K562 (cell line): ENCODE data around the gene ZDHHC11B. TPM values are rescaled to one million over a fixed set of nuclear protein-coding genes. Genes with fewer than 3 reads are reported as not detected.
"Not testable (repeated sequence)": the region's sequence is repeated elsewhere in the genome, so short reads cannot be mapped to it uniquely, and the experiment has no call there.

ENCODE experiments used
- ATAC-seq: fragments of 200-7000 bp; cut with Tn5 transposase; 3 replicates; pipeline ENCODE4 v1.9.1; 2020; ENCODE audit warnings: moderate library complexity
- BruUV-seq: library from RNA; stranded (reverse); fragments of 400-500 nt; replicated peaks from 2 replicates; lab custom pipeline; 2021; lab: Mats Ljungman, UMichigan
- CTCF ChIA-PET: fragments of 300-600 bp; formaldehyde crosslinking; extraction: SDS; loops from one replicate; lab custom pipeline; 2021; ENCODE audit warnings: low intra/inter-chr PET ratio; lab: Yijun Ruan, JAX
- POLR2A ChIA-PET: fragments of 300-600, 350-650 bp; sonication (Branson Sonifier 250); formaldehyde crosslinking; extraction: SDS; loops from one replicate; lab custom pipeline; 2021; ENCODE audit warnings: antibody characterized with exemption, inconsistent platforms; lab: Yijun Ruan, JAX
- DNase-seq, 4 experiments: peaks; one replicate each; pipeline versions ENCODE4 v3.0.0 to v3.0.0-alpha.2; 2011 to 2018; ENCODE audit warnings: low spot score in 3 of 4, mixed read lengths in 3 of 4; ENCODE audit errors: extremely low read depth in 1 of 4
- FAIRE-seq: peaks from 2 replicates; lab custom pipeline; 2011; peaks lifted over from hg19 to GRCh38; lab: Jason Lieb, UNC
- H2AFZ ChIP-seq: 2 replicates; pipeline ENCODE4 v1.6.0; 2011; ENCODE audit warnings: low read depth, low read length, control low read depth, inconsistent platforms
- H3K27ac ChIP-seq: fragments of 200-600 bp; 3 replicates; pipeline ENCODE4 v1.8.0; 2011; ENCODE audit warnings: low read depth, mild to moderate bottlenecking, control low read depth, inconsistent platforms, low read length, moderate library complexity, mixed read lengths; ENCODE audit errors: extremely low read depth
- H3K27me3 ChIP-seq, 2 experiments: fragments of 300-600 bp in 1 of 2; 2 replicates in 1 of 2; 3 replicates in 1 of 2; pipeline versions ENCODE4 v1.6.0 to v1.8.0; 2011; ENCODE audit warnings: inconsistent platforms in 2 of 2, low read length in 2 of 2, mild to moderate bottlenecking in 1 of 2, mixed read lengths in 1 of 2, moderate library complexity in 1 of 2; ENCODE audit not compliant: control insufficient read depth in 2 of 2, insufficient read depth in 2 of 2
- H3K36me3 ChIP-seq: fragments of 300-600 bp; 3 replicates; pipeline ENCODE4 v1.8.0; 2011; ENCODE audit warnings: mild to moderate bottlenecking, low read length, inconsistent platforms; ENCODE audit not compliant: control insufficient read depth, insufficient read depth
- H3K4me1 ChIP-seq, 2 experiments: fragments of 200-600 bp in 1 of 2; replicated peaks in 1 of 2; 2 replicates in 1 of 2; 3 replicates in 1 of 2; pipeline versions ENCODE4 v1.5.1 to v1.8.0; 2011; ENCODE audit warnings: inconsistent platforms in 2 of 2, low read length in 2 of 2, mild to moderate bottlenecking in 1 of 2, mixed read lengths in 1 of 2, moderate library complexity in 1 of 2; ENCODE audit not compliant: control insufficient read depth in 2 of 2, insufficient read depth in 2 of 2
- H3K4me2 ChIP-seq: 2 replicates; pipeline ENCODE4 v1.6.1; 2011; ENCODE audit warnings: low read length, control low read depth, inconsistent platforms, mixed read lengths; ENCODE audit not compliant: insufficient read depth
- H3K4me3 ChIP-seq: fragments of 200-600 bp; sonication (generic), shearing (Covaris generic); 2 replicates; pipeline ENCODE4 v1.5.1; 2016; ENCODE audit warnings: control low read depth, inconsistent platforms
- H3K79me2 ChIP-seq: fragments of 200-600 bp; 3 replicates; pipeline ENCODE4 v1.8.0; 2011; ENCODE audit warnings: low read length, inconsistent platforms; ENCODE audit not compliant: control insufficient read depth, insufficient read depth
- H3K9ac ChIP-seq, 2 experiments: 2 replicates each; pipeline versions ENCODE4 v1.6.0 to v1.6.1; 2011; ENCODE audit warnings: low read depth in 2 of 2, low read length in 2 of 2, control low read depth in 1 of 2, inconsistent platforms in 1 of 2, mild to moderate bottlenecking in 1 of 2, mixed read lengths in 1 of 2; ENCODE audit not compliant: insufficient read depth in 1 of 2
- H3K9me1 ChIP-seq: one replicate; pipeline ENCODE4 v1.6.0; 2011; ENCODE audit warnings: inconsistent platforms, mild to moderate bottlenecking, low read length, moderate library complexity; ENCODE audit not compliant: control insufficient read depth, insufficient read depth
- H3K9me3 ChIP-seq: replicated peaks from 2 replicates; pipeline ENCODE4 v1.5.1; 2011; ENCODE audit warnings: low read depth, low read length, inconsistent platforms; ENCODE audit not compliant: control insufficient read depth, insufficient read depth
- H4K20me1 ChIP-seq: replicated peaks from 2 replicates; pipeline ENCODE4 v1.6.1; 2011; ENCODE audit warnings: low read length, inconsistent platforms, mixed read lengths; ENCODE audit not compliant: control insufficient read depth, insufficient read depth
- CTBP1 ChIP-seq: fragments of 450-650 bp; IDR thresholded peaks from 2 replicates; pipeline ENCODE4 v1.6.1; 2016; ENCODE audit warnings: borderline replicate concordance
- CXXC5 ChIP-seq: fragments of 250-450 bp; sonication (Bioruptor Pico); IDR thresholded peaks from 2 replicates; pipeline ENCODE4 v1.8.0; 2022; ENCODE audit warnings: inconsistent platforms, mild to moderate bottlenecking, moderate library complexity
- E2F6 ChIP-seq, 2 experiments: IDR thresholded peaks; 2 replicates each; pipeline ENCODE4 v1.6.1; 2011; ENCODE audit warnings: borderline replicate concordance in 1 of 2, control low read depth in 1 of 2, low read depth in 1 of 2, low read length in 1 of 2, mild to moderate bottlenecking in 1 of 2, mixed read lengths in 1 of 2, moderate library complexity in 1 of 2; ENCODE audit not compliant: insufficient read depth in 1 of 2, insufficient read length in 1 of 2, poor library complexity in 1 of 2, severe bottlenecking in 1 of 2; ENCODE audit errors: extremely low read depth in 1 of 2
- MAZ ChIP-seq, 2 experiments: fragments of 450-650 bp in 1 of 2; sonication (generic) in 1 of 2; formaldehyde crosslinking; IDR thresholded peaks in 1 of 2; conservative IDR thresholded peaks in 1 of 2; 2 replicates each; pipeline versions ENCODE4 v1.4.0 to v1.5.0; 2020; ENCODE audit warnings: mild to moderate bottlenecking in 1 of 2, missing genetic modification reagents in 1 of 2
- POLR2G ChIP-seq: fragments of 200-400 bp; formaldehyde crosslinking; IDR thresholded peaks from 2 replicates; pipeline ENCODE4 v1.6.1; 2017; ENCODE audit warnings: low read depth, mild to moderate bottlenecking, antibody characterized with exemption, low read length, moderate library complexity
- VEZF1 ChIP-seq: fragments of 200-800 bp; sonication (Bioruptor generic); IDR thresholded peaks from 2 replicates; pipeline ENCODE4 v1.6.1; 2017; ENCODE audit warnings: missing genetic modification characterization, missing compliant biosample characterization
- WGBS: fragments of 100-300 bp; shearing (Covaris generic); methylation state at CpG from one replicate; pipeline ENCODE4 v1.1.6; 2016; ENCODE audit warnings: low coverage, mixed read lengths; ENCODE audit not compliant: insufficient coverage; ENCODE audit errors: missing lambda C conversion rate; 5-methylcytosine and 5-hydroxymethylcytosine counted together
- in situ Hi-C: fragments of 300-500 bp; cut with MboI; formaldehyde crosslinking; loops from 4 replicates; pipeline ENCODE4 v1.15.0; 2018; ENCODE audit warnings: inconsistent platforms, mixed read lengths
- intact Hi-C: fragments of 100-400 bp; cut with micrococcal nuclease; formaldehyde crosslinking; loops from 2 replicates; pipeline ENCODE4 v1.14.2; 2022
- polyA plus RNA-seq, 8 experiments: library from polyadenylated mRNA; depleted of rRNA in 4 of 8; stranded (reverse) in 5 of 8; unstranded in 3 of 8; fragments of >200 nt; fragmentation: Nextera tagmentation in 2 of 8; fragmentation: Illumina TruSeq in 1 of 8; extraction: Ambion mirVana in 2 of 8; extraction: Trizol in 1 of 8; gene quantifications; 2 replicates each; pipeline versions ENCODE4 v1.2.1 to v1.2.3, GENCODE V29; 2011 to 2014; ENCODE audit warnings: inconsistent platforms in 1 of 8, missing spikeins in 1 of 8
- total RNA-seq, 7 experiments: library from RNA; depleted of rRNA in 6 of 7; stranded (reverse); fragments of >200 nt in 6 of 7; fragmentation: Illumina TruSeq in 2 of 7; extraction: Trizol in 2 of 7; gene quantifications; 2 replicates each; pipeline versions ENCODE4 v1.2.1 to v1.2.3, GENCODE V29; 2011 to 2021; ENCODE audit warnings: low replicate concordance in 1 of 7

ZDHHC11B gene
- total and polyA plus RNA-seq, 9 of the 15 experiments (the other 6 are each of a cell fraction or from before 2014, with no cell fraction given) = 0.03 to 0.23 (median 0.15) TPM; not detected in 3

- intact Hi-C loops, H4K20me1 ChIP-seq, H3K27me3 ChIP-seq, BruUV-seq, in situ Hi-C loops, CTCF ChIA-PET, FAIRE-seq, H3K79me2 ChIP-seq, H3K9me1 ChIP-seq: not testable (repeated sequence)
- WGBS = 2% methylated on average over 18 of the region's 109 CpGs
- peak within 1 kb of the TSS; percentile 59; the same call in 1 of the 2 replicates for H2AFZ ChIP-seq
- H3K9ac ChIP-seq = peak within 1 kb of the TSS in 1 of 2 experiments; percentile 78; a peak in 1 of 4 replicates
- H3K4me2 ChIP-seq = peak within 1 kb of the TSS; percentile 49
- H3K4me1 ChIP-seq = peaks cover 0 to 19% of the 10 kb centered on the region in 2 experiments; a peak in 2 of 5 replicates
- peak; percentile 88 to 98 (median 96) for DNase-seq
- H3K4me3 ChIP-seq = peak within 1 kb of the TSS; percentile 36
- TF ChIP-seq CTBP1 (0 out of 2 replicates have a peak, but pooled peaks have one; percentile 39), VEZF1 (CRISPR knock-in tag) (peak; percentile 82), CXXC5 (CRISPR knock-in tag) (0 out of 2 replicates have a peak, but pooled peaks have one; percentile 24), E2F6 (IDR thresholded peaks at IDR 0.05; ENCODE audit: borderline replicate concordance in 1 of 2, extremely low read depth in 1 of 2, insufficient read depth in 1 of 2, insufficient read length in 1 of 2, low read depth in 1 of 2, low read length in 1 of 2, poor library complexity in 1 of 2, severe bottlenecking in 1 of 2) (peak in 1 of 2 experiments; percentile 25), POLR2G (0 out of 2 replicates have a peak, but pooled peaks have one; percentile 44), MAZ (CRISPR knock-in tag; conservative IDR thresholded peaks at IDR 0.05 in 1 of 2, IDR thresholded peaks at IDR 0.05 in 1 of 2) (peak in 1 of 2 experiments; percentile 78; a peak in 2 of 4 replicates)
- TF ChIP-seq, all 486 proteins: peak for 6; not testable (repeated sequence) for 480
- ATAC-seq = peak; percentile 97
- POLR2A ChIA-PET, H3K9me3 ChIP-seq, H3K27ac ChIP-seq, H3K36me3 ChIP-seq: not testable (repeated sequence)
Observed at GRCh38 chr5:693271-694041, 91.1 kb downstream of the ZDHHC11B start, which contains the start of gene TPPP. Gene TPPP (minus strand): TSS chr5:693352. CDS start chr5:678060, 15,292 bp downstream.
